ENCODE data around the gene FAM209A.
"Not testable (repeated sequence)": the region's sequence is repeated elsewhere in the genome, so short reads cannot be mapped to it uniquely, and the experiment has no call there.

FAM209A gene, protein sequence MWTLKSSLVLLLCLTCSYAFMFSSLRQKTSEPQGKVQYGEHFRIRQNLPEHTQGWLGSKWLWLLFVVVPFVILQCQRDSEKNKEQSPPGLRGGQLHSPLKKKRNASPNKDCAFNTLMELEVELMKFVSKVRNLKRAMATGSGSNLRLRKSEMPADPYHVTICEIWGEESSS

DNA sequence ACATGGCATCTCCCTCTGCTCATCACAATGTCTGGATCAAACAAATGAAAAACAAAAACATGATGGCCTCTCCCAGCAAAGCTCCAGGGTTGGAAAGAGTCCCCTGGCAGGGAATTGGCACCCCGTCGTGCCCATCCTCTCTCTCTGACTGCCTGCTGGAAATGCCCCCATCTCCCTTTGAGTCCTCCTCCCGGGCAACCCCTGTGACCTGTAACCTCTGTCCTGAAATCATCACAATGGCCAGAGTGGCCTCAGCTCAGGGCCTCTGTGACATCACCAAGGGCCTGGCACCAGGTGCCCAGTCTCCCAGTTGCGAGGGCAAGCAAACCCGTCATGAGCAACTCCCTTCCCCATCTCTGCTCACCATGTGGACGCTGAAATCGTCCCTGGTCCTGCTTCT, at the start of gene FAM209A:
Gene FAM209A, plus strand, starts transcription at position 301 of the 400 bp plus-strand sequence. Its CDS starts 65 bp downstream, at position 366.
- DNase-seq (ENCODE audit: low spot score): not testable (repeated sequence)

DNA sequence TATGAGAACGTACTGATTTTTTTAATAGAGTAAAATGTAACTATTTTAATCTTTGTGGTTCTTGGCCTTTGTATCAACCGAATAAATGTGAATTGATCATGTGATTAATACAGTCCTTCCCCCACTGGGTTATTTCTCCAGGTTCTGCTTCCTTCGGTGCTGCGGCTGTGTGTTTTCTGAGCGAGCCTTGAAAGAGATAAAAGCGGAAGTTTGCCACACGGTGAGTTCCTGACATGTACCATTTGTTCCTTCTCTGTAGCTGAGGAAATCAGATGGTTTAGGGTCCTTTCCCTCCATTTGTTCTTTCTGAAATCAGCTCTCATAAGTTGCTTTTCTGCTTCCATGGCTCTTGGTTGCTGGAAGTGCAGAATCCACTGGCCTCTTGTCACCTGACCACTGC, 40.6 kb upstream of the FAM209A start:
- no peak for DNase-seq (ENCODE audit: low spot score)

DNA sequence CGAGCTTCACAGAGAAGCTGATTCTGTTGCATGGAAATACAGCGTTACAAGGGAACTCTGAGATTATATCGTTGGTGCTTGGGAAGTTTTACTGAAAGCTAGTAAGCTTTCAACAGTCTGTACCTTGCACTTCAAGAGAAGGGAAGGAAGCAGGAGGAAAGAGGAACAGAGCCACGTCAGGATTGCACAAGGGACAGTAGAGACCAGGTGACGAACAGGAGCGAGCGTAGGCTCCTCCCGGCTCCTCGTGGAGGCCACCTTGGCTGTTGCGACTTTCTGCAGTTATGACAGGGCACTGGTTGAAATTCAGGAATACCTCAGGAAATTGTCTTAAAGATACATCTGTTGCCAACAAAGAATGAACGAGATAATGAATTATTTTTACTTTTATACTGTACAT, 37.3 kb upstream of the FAM209A start:
- DNase-seq (ENCODE audit: low spot score): no peak

DNA sequence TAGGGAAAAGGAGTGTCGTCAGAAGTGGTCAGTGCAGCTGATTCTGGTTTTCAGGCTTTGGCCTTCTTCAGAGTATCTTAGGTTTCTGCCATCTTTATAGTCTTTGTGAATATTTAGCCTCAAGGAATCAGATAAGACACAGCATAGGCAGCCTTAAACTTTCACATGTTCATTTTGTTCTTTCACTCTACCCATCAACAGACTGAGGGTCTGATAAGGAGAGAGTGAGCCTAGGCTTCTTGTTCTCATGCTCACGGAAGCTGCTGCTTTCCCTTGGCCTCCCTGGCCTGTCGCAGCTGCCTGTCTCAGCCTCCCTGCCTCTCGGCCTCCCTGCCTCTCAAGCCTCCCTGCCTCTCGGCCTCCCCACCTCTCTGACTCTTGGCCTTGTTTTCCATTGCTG, 36.0 kb upstream of the FAM209A start:
- no peak for DNase-seq (ENCODE audit: low spot score)

DNA sequence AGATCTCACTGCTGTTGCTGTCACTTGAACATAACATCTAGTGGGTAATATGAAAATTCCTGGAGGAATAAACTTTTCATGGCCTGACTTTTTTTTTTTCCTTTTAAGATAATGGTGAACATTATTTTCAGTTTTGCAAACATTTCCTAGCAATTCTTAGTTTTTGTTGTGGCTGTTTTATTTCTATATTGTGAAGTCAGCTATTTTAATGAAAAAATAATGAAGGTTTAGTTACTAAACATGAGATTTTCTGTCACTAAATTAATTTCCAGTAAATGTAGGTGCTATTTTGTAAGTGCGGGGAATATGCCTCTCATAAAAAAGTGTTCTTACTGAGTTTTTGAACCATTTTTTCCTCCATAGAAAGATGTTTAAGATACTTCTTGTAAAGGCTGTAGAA, 23.4 kb upstream of the FAM209A start:
- DNase-seq (ENCODE audit: low spot score): no peak

DNA sequence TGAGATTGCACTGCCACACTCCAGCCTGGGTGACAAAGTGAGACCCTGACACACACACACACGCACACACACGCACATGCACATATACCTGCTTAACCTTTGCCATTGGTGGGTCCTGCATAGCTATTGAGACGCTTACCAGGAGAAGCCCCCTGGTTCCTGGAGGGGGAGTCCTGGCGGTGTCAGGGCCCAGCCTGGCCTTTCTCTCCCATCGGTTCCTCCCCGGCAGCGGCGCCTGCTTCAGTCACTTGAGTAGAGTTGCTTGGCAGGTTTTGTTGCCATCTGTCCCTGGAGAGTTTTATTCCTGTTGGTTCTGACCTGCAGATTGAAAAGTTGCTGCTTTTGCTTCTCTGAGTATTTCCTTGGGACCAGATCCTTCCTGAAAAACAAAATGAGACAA, 20.6 kb upstream of the FAM209A start:
- DNase-seq (ENCODE audit: low spot score): no peak

DNA sequence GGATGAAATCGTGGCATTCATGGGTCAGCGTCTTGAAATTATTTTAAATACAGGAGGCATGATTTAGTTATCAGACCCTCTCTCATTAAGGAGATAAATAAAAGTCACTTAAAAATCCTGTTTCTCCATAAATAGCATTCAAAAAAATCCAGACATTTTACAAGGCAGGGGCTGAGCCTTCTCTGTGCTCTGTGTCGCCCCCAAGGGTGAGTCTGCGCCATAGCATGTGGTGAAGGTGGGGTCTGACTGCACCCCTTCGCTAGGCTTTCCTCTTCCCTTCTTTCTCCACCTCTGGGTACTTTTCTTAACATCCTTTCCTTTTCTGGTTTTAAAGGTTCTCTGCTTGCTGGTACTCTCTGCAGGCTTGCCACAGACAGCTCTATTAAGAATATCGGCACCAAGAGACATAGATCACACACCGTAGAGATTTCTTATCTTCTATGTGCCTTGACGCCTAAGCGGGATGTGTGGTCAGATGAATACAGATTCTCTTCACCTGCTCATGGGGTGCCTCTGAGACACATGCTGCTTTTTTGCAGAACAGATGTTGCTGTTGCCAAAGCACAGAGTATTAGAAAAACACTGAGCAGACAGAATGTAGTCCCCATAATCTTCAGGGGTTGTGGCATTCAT, 20.1 kb upstream of the FAM209A start:
- no peak for DNase-seq (ENCODE audit: low spot score)

DNA sequence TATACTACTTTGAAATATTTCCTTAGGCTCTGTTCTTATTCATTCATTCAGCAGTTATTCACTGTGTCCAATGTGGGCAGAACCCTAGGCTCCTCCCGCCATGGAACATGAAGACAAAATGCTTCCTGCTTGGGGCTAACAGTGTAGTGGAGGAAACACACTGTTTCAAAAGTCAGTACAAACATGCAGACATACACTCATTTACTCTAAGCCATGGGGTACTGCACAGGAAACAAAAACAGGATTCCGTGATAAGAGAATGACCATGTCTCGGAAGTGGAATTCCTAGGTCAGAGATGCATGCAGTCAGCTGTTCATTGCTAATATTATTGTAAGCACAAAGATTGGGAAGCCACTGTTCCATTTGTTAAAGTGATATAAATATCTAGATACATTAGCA, 18.4 kb upstream of the FAM209A start:
- DNase-seq (ENCODE audit: low spot score): no peak

DNA sequence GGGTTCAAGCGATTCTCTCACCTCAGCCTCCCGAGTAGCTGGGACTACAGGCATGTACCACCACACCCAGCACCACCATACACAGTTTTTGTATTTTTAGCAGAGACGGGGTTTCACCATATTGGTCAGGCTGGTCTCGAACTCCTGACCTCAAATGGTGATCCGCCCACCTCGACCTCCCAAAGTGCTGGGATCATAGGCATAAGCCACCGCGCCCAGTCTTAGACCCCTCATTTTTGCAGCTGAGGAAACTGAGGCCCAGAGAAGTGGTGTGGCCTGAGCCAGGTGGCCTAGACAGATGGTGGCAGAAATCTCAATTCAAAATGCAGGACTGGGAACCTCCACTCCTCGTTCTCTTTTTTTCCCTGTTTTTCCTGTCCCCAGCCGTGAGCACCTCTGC, 12.6 kb upstream of the FAM209A start:
- no peak for DNase-seq (ENCODE audit: low spot score)

DNA sequence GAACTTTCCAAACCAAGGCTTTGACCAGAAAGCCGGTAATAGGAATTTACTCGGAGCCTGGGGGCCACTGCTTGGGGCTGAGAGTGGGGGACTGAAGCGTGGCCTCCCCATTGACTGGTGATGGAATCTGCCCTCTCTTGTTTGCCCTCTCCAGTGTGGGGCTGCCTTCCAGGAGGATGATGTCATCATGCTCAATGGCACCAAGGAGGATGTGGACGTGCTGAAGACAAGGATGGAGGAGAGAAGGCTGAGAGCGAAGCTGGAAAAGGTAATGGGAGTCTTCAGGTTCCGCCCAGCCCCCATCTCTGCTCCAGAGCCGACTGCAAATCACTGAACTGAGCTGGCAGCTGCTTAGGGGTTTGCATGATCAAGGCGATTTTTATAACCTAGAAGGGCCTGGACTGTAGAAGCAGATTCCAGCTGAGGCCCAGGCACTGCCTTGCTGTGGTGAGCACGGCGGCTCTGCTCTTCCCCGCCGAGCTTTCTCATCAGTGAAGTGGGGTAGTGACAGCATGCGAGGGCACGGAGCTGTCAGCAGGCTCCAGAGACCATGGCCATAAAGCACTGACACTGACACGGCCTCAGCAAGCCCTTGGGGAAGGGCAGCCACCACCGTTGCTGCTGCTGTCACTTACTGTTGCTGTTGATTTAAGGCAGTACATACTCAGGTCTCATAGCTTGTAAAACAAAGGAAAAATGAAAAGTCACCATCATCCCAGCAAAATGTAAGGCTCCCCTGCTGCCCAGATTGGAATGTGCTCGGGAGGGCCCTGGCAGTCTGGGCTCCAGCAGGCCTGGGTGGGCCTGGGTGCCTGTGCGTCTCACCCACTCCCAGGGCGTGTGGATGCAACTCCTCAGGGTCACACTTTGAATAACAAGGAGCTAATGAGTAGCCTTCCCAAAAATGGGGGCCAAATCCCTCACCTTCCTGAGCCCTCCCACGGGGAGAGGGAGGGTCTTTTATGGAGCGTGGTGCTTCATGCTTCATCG, 11.1 kb upstream of the FAM209A start:
- DNase-seq (ENCODE audit: low spot score): no peak

DNA sequence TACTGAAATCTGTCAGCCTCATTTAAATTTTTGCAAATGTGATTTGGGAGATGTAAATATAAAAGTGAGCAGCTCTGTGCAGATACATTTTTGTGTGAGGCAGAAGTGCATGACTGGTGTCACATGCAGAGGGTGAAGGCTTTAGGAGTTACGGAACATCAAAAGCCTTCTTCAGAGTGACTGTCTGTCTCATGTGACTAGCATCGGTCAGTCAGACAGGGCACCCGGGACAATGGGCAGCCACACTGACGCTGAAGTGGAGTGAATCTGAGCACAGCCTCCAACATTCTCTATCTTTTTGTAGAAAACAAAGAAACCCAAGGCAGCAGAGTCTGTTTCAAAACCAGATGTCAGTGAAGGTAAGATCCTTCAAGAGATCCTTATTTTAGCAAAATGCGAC, 7.9 kb upstream of the FAM209A start:
- DNase-seq (ENCODE audit: low spot score): no peak

DNA sequence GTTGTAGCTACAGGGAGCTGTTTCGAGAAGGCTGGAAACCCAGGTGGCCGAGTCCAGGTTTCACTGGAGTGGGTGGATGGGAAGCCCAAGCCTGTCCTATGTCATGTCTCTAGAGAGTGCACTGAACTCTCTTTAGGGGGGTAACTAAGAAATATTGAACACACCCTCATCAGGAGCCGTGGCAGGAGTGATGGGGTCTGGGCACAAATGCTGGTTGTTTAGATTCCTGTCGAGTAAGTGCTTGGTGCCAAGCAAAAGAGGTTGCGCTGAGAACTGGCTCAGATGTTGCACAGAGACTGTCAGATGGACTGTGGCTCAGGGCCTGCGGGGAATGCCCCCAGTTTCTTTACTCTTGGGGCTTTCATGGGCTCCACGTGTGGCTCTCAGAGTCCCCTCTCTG, 7.3 kb upstream of the FAM209A start:
- DNase-seq (ENCODE audit: low spot score): no peak

DNA sequence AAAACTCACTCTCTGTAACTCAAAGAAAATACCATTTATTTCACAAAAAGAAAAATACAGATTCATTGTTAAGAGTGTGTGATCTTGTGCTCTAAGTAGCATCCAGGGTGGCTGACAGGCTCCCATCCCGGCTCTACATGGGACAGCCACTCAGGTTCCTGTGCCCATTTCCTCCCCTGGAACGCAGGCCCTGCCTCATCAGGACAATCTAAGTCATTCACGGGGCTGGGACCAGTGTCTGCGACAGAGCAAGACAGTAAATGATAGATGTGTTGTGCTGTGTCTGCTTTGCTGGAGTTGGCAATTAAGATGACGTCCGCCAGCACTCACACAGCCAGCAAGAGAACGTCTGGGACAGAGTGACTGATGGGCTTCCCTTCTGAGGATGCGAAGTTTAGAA, 6.9 kb upstream of the FAM209A start:
- DNase-seq (ENCODE audit: low spot score): no peak

DNA sequence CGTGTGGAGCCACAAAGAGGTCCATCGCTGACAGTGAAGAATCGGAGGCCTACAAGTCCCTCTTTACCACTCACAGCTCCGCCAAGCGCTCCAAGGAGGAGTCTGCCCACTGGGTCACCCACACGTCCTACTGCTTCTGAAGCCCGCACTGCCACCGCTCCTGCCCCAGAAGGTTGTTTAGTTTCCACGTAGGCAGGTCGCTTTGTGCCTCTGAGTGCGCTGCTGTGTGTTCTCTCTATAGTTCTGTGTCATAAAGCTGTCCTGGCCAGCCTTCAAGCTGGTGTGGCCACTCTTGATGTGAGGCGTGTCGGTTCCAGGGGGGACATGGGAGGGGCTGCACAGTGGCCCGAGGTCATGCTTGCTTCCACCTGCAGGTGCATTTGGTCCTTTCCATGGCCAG, 6.4 kb upstream of the FAM209A start:
- no peak for DNase-seq (ENCODE audit: low spot score)

DNA sequence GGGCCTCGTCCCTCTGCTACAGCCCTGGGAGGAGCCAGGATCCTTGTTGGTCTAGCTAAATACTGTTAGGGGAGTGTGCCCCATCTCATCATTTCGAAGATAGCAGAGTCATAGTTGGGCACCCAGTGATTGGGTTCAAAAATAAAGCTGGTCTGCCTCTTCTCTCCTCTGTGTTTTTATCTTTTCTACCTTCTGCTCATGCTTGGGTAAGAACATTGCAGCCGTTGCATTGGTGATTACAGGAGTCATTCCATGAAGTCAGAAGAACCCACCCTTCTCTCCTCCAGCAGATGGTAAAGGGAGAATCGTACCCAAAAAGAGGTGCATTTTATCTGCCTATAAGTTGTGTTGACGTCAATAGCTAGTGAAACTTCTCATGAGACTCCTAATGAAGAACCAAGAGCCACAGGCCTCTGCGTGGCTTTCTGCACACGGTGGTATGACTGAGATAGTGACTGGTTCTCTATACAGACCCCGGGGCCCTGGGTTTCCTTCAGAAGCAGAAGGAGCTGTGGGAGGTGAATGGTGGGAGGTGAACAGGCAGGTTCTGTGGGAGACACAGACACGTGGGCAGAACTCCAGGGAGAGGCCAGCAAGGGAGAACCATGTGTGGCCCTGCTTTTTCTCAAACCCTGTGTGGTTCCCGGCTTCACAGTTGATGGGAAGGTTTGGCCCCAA, 5.7 kb upstream of the FAM209A start:
- DNase-seq (ENCODE audit: low spot score): peak; percentile 10

DNA sequence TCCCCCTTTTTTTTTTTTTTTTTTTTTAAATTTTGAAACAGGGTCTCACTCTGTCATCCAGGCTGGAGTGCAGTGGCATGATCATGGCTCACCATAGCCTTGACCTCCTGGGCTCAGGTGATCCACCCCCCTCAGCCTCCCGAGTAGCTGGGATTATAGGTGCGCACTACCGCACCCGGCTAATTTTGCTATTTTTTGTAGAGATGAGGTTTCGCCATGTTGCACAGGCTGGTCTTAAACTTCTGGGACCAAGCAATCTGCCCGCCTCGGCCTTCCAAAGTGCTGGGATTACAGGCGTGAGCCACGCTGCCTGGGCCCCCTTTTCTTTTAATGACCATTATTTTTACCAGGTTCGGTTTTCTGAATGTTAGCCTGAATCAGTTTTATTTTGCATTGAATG, 5.0 kb upstream of the FAM209A start:
- DNase-seq (ENCODE audit: low spot score): no peak

DNA sequence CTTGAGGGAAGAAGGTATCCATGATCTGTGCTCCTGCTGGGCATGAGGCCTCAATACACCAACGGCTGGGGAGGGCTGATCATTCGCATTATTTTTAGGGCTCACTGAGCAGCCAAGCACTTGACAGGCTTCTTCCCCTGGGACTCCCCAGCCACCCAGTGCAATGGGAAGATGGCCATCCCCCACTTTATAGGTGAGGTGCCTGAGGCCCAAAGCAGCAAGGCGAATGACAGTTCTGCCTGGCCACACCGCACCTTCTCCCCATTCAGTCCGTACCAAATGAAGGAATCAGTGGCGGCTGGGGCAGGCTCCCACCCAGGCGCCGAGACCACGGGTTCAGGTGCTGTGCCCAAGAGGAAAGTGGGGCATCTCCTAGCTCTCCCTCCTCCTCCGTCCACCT, 4.4 kb upstream of the FAM209A start:
- DNase-seq (ENCODE audit: low spot score): no peak

DNA sequence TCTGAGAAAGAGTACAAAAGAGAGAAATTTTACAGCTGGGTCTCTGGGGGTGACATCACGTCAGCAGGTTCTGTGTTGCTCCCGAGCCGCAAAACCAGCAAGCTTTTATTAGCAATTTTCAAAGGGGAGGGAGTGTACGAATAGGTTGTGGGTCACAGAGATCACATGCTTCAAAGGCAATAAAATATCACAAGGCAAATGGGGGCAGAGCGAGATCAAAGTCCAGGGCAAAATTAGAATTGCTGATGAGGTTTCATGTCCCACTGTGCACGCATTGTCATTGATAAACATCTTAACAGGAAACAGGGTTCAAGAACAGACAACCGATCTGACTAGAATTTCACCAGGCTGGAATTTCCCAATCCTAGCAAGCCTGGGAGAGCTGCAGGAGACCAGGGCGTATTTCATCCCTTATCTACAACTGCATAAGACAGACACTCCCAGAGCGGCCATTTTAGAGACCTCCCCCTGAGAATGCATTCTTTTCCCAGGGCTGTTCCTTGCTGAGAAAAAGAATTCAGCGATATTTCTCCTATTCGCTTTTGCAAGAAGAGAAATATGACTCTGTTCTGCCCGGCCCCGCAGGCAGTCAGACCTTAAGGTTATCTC, 3.7 kb upstream of the FAM209A start:
- DNase-seq (ENCODE audit: low spot score): not testable (repeated sequence)

DNA sequence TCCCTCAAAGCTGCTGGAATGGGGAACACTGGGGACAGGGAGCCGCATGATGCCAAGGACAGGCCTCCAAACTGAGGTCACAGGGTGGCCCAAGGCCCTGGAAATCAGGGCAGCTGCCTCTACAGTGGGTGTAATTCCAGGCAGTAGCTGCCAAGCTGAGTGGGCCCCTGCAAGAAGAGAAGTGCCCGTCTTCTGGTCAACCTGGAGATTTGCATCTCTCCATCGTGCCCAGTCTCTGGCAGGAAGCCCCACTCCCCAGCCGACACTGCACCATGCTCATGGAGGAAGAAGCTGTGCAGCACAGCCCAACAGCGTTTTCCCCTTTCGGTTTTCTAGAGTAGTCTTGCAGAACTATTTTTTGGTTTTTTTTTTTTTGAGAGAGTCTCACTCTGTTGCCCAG, 2.2 kb upstream of the FAM209A start:
- no peak for DNase-seq (ENCODE audit: low spot score)

DNA sequence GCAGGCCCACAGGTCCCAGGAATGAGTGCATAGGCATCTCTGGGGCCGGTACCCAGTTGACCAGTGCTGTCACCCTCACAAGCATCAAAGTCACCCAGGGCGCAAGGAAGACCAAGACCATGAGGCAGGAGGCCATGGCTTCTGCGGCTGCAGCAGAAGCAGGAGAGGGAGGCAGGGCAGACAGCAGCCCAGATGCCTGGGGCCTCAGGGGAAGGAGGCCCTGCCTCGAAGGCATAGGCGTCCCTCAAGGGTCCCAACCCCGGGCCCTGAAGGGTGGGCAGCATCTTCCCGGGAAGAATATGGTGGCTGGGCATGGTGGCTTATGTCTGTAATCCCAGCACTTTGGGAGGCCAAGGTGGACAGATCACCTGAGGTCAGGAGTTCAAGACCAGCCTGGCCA, 3.0 kb downstream of the FAM209A start:
- no peak for DNase-seq (ENCODE audit: low spot score)

DNA sequence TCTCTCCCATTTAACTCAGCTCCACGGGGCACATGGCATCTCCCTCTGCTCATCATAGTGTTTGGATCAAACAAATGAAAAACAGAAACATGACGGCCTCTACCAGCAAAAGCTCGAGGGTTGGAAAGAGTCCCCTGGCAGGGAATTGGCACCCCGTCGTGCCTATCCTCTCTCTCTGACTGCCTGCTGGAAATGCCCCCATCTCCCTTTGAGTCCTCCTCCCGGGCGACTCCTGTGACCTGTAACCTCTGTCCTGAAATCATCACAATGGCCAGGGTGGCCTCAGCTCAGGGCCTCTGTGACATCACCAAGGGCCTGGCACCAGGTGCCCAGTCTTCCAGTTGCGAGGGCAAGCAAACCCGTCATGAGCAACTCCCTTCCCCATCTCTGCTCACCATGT, 8.4 kb downstream of the FAM209A start, which contains the start of gene FAM209B:
Gene FAM209B, plus strand, starts transcription at position 301 of the 400 bp plus-strand sequence. Its CDS starts 96 bp downstream, at position 397.
- not testable (repeated sequence) for DNase-seq (ENCODE audit: low spot score)

DNA sequence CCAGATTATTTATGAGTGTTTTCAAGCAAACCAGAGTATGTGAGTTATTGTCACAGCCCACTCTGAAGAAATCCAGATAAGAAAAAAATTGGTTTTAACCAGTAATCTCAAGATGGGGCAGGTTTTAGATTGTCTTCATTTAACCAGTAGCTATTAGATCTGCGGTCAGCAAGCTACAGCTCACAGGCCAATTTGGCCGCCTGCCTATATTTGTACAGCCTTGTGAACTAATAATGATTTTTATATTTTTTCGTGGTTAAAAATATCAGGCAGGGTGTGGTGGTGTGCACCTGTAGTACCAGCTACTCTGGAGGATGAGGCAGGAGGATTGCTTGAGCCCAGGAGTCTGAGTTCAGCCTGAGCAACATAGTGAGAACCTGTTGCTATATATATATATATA, 13.5 kb downstream of the FAM209A start:
- no peak for DNase-seq (ENCODE audit: low spot score)
